Measurements from ENCODE around the gene CRX.
"Not testable (repeated sequence)": the region's sequence is repeated elsewhere in the genome, so short reads cannot be mapped to it uniquely, and the experiment has no call there.

Gene CRX

GRCh38 chr19:47813995-47814328, 7.8 kb upstream of the CRX start:
- no peak for DNase-seq
- H3K9me3 Mint-ChIP-seq = no peaks in the 10 kb centered on the region
- no peak overlapping the region for H3K27ac Mint-ChIP-seq
- H3K36me3 Mint-ChIP-seq (ENCODE audit: low read depth) = no peaks in the 10 kb centered on the region
- no peaks in the 10 kb centered on the region for H3K4me1 Mint-ChIP-seq
- no peak overlapping the region for H3K4me3 Mint-ChIP-seq
- no peaks in the 10 kb centered on the region for H3K27me3 Mint-ChIP-seq (ENCODE audit: low read depth, poor library complexity)
- no peak for TF ChIP-seq CTCF (IDR thresholded peaks at IDR 0.05)

- H3K4me3 Mint-ChIP-seq; H3K9me3 Mint-ChIP-seq; DNase-seq; H3K27ac Mint-ChIP-seq; H3K27me3 Mint-ChIP-seq (ENCODE audit: low read depth, poor library complexity); H3K36me3 Mint-ChIP-seq (ENCODE audit: low read depth): not testable (repeated sequence)
- H3K4me1 Mint-ChIP-seq = peaks cover 22% of the 10 kb centered on the region
Observed at GRCh38 chr19:47816270-47816669, 5.5 kb upstream of the CRX start.

- not testable (repeated sequence) for H3K27ac Mint-ChIP-seq; H3K36me3 Mint-ChIP-seq (ENCODE audit: low read depth); DNase-seq; H3K9me3 Mint-ChIP-seq; H3K27me3 Mint-ChIP-seq (ENCODE audit: low read depth, poor library complexity); H3K4me3 Mint-ChIP-seq
- H3K4me1 Mint-ChIP-seq = peaks cover 41% of the 10 kb centered on the region
Observed at GRCh38 chr19:47818221-47818620, 3.5 kb upstream of the CRX start.

GRCh38 chr19:47819858-47820257, 1.9 kb upstream of the CRX start:
- peaks cover 47% of the 10 kb centered on the region for H3K4me1 Mint-ChIP-seq
- no peak for TF ChIP-seq CTCF (IDR thresholded peaks at IDR 0.05)
- H3K27ac Mint-ChIP-seq = peak overlapping the region; percentile 56
- no peaks in the 10 kb centered on the region for H3K36me3 Mint-ChIP-seq (ENCODE audit: low read depth)
- no peaks in the 10 kb centered on the region for H3K27me3 Mint-ChIP-seq (ENCODE audit: low read depth, poor library complexity)
- H3K9me3 Mint-ChIP-seq = no peaks in the 10 kb centered on the region
- H3K4me3 Mint-ChIP-seq = peak overlapping the region; percentile 64
- DNase-seq = peak; percentile 58

- Mint-ChIP-seq H3K27me3 (ENCODE audit: low read depth, poor library complexity) (peaks cover 2% of the 10 kb centered on the region), H3K4me3 (peak overlapping the region; percentile 64), H3K36me3 (ENCODE audit: low read depth) (no peaks in the 10 kb centered on the region), H3K9me3 (no peaks in the 10 kb centered on the region), H3K27ac (peak overlapping the region; percentile 56), H3K4me1 (peaks cover 47% of the 10 kb centered on the region)
- TF ChIP-seq CTCF (IDR thresholded peaks at IDR 0.05) = no peak
- DNase-seq = no peak
Observed at GRCh38 chr19:47820410-47820809, 1.3 kb upstream of the CRX start.

- TF ChIP-seq CTCF (IDR thresholded peaks at IDR 0.05) = no peak
- Mint-ChIP-seq H3K4me1 (peaks cover 60% of the 10 kb centered on the region), H3K4me3 (no peak overlapping the region), H3K36me3 (ENCODE audit: low read depth) (no peaks in the 10 kb centered on the region), H3K9me3 (peaks cover 6% of the 10 kb centered on the region), H3K27me3 (ENCODE audit: low read depth, poor library complexity) (peaks cover 7% of the 10 kb centered on the region), H3K27ac (no peak overlapping the region)
- DNase-seq = no peak
Observed at GRCh38 chr19:47824396-47824795, 2.7 kb downstream of the CRX start.

GRCh38 chr19:47826800-47827199, 5.1 kb downstream of the CRX start:
- peak overlapping the region; percentile 51 for H3K27ac Mint-ChIP-seq
- no peak overlapping the region for H3K4me3 Mint-ChIP-seq
- peaks cover 7% of the 10 kb centered on the region for H3K27me3 Mint-ChIP-seq (ENCODE audit: low read depth, poor library complexity)
- DNase-seq = no peak
- peaks cover 37% of the 10 kb centered on the region for H3K4me1 Mint-ChIP-seq
- H3K36me3 Mint-ChIP-seq (ENCODE audit: low read depth) = no peaks in the 10 kb centered on the region
- H3K9me3 Mint-ChIP-seq = peaks cover 6% of the 10 kb centered on the region
- no peak for TF ChIP-seq CTCF (IDR thresholded peaks at IDR 0.05)

Data from nephron progenitor cell (in vitro differentiated cells).